Head of caudate nucleus (tissue), 42 donors: ENCODE results near the gene THAP11.
"Not testable (repeated sequence)": the region's sequence is repeated elsewhere in the genome, so short reads cannot be mapped to it uniquely, and the experiment has no call there.

ENCODE experiments used
- DNase-seq, 42 donors: peaks; one replicate each; pipeline versions ENCODE4 v3.0.0 to v3.0.0-alpha.2; 2020 to 2021; ENCODE audit warnings: mixed read lengths in 7 of 42
- intact Hi-C: fragments of 100-400 bp; cut with DNase I; formaldehyde crosslinking; loops from one replicate; pipeline ENCODE4 v1.15.0; 2022

The THAP11 gene

GRCh38 chr16:67833415-67834241 lies 8.5 kb upstream of the THAP11 start:
- intact Hi-C loops: no loop called here
- peak; percentile 92 to 98 (median 96) for DNase-seq

DNA sequence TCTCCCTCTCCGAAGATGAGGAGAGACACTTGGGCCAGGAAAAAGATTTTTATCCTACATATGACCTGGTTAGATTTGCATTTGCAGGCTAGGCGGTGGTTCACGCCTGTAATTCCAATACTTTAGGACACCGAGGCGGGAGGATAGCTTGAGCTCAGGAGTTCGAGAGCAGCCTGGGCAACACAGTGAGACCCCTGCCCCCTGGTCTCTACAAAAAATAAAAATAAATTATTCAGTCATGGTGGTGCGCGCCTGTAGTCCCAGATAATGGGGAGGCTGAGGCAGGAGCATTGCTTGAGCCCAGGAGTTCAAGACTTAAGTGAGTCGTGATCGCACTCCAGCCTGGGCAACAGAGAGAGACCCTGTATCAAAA lies 7.9 kb upstream of the THAP11 start:
- intact Hi-C loops: no loop called here
- no peak for DNase-seq

DNA sequence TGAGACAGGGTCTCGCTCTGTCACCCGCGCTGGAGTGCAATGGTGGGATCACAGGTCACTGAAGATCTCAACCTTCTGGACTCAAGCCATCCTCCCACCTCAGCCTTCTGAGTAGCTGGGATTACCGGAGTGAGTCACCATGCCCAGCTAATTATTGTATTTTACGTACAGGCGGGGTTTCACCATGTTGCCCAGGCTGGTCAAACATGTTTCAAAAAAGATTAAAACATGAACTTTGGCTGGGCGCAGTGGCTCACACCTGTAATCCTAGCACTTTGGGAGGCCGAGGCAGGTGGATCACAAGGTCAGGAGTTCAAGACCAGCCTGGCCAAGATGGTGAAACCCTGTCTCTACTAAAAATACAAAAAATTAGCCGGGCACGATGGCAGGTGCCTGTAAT lies 4.9 kb upstream of the THAP11 start:
- intact Hi-C loops, DNase-seq: not testable (repeated sequence)

DNA sequence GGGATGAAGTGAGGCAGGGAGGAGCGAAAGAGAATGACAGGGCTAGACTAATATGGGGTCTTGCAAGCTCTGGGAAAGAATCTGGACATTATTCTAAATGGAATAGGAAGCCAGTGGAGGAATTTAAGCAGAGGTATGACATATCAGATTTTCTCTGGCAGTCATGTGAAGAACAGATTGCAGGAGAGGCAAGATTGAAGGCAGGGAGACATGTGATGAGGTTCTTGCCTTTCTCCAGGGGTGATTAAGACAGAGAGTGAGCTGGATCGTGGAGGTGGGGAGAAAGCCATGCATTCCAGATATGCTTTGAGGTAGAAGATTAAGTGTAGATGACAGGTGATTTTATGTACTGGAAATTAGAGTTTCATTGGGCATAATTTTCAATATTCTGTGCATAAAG lies 4.3 kb upstream of the THAP11 start:
- intact Hi-C loops: no loop called here
- peak in 12 of 42 donors; percentile 5 to 60 (median 44) for DNase-seq

- DNase-seq: no peak
- intact Hi-C loops: no loop called here
These were observed 813 bp upstream of the THAP11 start for GRCh38 chr16:67841198-67841815.

GRCh38 chr16:67842509-67843342 lies 606 bp downstream of the THAP11 start:
- intact Hi-C loops: no loop called here
- DNase-seq: peak; percentile 34 to 86 (median 72)

DNA sequence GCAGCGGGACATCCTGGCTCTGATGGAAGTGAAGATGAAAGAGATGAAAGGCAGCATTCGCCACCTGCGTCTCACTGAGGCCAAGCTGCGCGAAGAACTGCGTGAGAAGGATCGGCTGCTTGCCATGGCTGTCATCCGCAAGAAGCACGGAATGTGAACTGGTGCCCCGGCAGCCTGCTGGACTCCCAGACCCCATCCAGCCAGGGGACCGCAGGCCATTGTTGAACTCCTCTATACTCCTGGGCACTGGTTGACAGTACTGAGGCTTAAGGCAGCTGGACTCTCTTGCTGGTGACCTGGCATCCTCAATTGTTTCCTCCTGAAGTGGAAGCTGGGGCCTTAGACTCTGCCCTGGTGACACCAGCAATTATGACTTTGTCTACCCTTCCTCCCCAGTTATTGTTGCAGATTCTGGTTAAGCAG lies 1.2 kb downstream of the THAP11 start:
- DNase-seq: peak in 8 of 42 donors; percentile 4 to 46 (median 20)
- intact Hi-C loops: no loop called here

DNA sequence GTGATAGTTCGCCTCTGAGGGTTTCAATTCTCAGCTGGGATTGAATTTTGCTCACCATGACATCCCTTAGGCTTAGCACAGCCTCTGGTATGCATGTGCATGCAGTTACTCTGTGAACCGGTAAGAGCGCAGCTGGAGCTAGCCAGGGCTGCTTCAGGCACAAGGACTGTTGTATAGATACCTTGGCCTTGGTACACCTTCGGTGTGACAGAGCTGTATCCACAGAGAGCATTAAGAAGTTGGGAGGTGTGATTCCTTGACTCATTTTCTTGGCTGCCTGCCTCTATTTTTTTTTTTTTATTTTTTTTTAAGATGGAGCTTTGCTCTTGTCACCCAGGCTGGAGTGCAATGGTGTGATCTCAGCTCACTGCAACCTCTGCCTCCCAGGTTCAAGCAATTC lies 2.4 kb downstream of the THAP11 start:
- no peak for DNase-seq
- intact Hi-C loops: no loop called here

- intact Hi-C loops: loop anchor here (2.0 kb wide), 1 partner anchor 37 kb away; no protein-coding TSS in a partner anchor
- DNase-seq: no peak
These were observed 3.4 kb downstream of the THAP11 start for GRCh38 chr16:67845291-67846062.

DNA sequence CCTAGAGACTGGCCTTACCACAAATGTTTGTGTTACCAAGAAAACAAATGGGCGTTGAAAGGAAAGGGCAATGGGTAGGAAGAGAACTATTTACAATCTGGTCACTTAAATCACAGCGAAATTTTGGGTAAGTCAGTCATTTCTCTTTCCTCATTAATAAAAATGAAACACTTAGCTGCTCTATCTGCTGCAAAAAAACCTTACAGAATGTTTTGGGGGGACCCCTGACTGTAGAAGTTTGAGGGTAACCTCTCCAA lies 3.9 kb downstream of the THAP11 start:
- intact Hi-C loops: loop anchor here (2.0 kb wide), 1 partner anchor 37 kb away; no protein-coding TSS in a partner anchor
- no peak for DNase-seq

GRCh38 chr16:67846320-67847063 lies 4.4 kb downstream of the THAP11 start, which contains the start of gene NUTF2:
TSS of gene NUTF2 (plus strand) at chr16:67846933. CDS start at chr16:67865131, 18,198 bp downstream.
- DNase-seq: peak; percentile 86 to 98 (median 95)
- intact Hi-C loops: loop anchor here (2.0 kb wide), 1 partner anchor 36 kb away; no protein-coding TSS in a partner anchor

- peak in 22 of 42 donors; percentile 23 to 81 (median 64) for DNase-seq
- intact Hi-C loops: loop anchor here (2.0 kb wide), 1 partner anchor 36 kb away; no protein-coding TSS in a partner anchor
These were observed 5.1 kb downstream of the THAP11 start, which contains the start of gene CENPT for GRCh38 chr16:67847064-67847861. TSS of gene CENPT (minus strand) at chr16:67847693. CDS start at chr16:67833859, 13,834 bp downstream.

- intact Hi-C loops: no loop called here
- no peak for DNase-seq
These were observed 6.0 kb downstream of the THAP11 start for GRCh38 chr16:67848118-67848517.

DNA sequence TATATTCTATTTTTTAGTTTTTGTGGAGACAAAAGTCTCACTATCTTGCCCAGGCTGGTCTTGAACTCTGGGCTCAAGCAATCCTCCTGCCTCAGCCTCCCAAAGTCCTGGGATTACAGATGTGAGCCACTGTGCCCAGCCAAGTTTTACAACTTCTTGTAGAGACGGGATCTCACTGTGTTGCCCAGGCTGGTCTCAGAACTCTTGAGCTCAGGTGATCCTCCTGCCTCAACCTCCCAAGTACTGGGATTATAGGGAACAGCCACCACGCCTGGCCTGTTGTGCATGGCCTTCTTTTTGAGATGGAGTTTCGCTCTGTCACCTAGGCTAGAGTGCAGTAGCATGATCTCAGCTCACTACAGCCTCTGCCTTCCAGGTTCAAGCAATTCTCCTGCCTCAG lies 11.6 kb downstream of the THAP11 start:
- DNase-seq: no peak
- intact Hi-C loops: no loop called here

GRCh38 chr16:67855789-67856188 lies 13.7 kb downstream of the THAP11 start:
- no peak for DNase-seq
- intact Hi-C loops: no loop called here

- DNase-seq: no peak
- intact Hi-C loops: no loop called here
These were observed 14.9 kb downstream of the THAP11 start for GRCh38 chr16:67856927-67857546.
